Renal cortical epithelial cell (primary cell): ENCODE results near the gene CNOT8. TPM values are rescaled to one million over a fixed set of nuclear protein-coding genes. Genes with fewer than 3 reads are reported as not detected.
A peak's percentile ranks its signal among the peaks of the same experiment; 100 is the strongest.
"Not testable (repeated sequence)": the region's sequence is repeated elsewhere in the genome, so short reads cannot be mapped to it uniquely, and the experiment has no call there.

Experiments
- DNase-seq: peaks from one replicate; pipeline ENCODE4 v3.0.0-alpha.2; 2011; ENCODE audit warnings: low read depth
- total RNA-seq: library from RNA; depleted of rRNA; stranded (reverse); fragments of >200 nt; gene quantifications from 2 replicates; pipeline ENCODE4 v1.2.3, GENCODE V29; 2014

CNOT8 gene
- total RNA-seq, 1 donor from 2014 or later: 87.3 TPM

DNA sequence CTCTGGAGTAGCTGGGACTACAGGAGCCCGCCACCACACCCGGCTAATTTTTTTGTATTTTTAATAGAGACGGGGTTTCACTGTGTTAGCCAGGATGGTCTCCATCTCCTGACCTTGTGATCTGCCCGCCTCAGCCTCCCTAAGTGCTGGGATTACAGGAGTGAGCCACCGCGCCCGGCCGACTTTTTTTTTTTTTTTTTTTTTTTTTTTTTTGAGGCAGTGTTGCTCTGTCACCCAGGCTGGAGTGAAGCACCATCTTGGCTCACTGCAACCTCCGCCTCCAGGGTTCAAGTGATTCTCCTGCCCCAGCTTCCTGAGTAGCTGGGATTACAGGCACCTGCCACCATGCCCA lies 22.8 kb upstream of the CNOT8 start:
- not testable (repeated sequence) for DNase-seq

DNA sequence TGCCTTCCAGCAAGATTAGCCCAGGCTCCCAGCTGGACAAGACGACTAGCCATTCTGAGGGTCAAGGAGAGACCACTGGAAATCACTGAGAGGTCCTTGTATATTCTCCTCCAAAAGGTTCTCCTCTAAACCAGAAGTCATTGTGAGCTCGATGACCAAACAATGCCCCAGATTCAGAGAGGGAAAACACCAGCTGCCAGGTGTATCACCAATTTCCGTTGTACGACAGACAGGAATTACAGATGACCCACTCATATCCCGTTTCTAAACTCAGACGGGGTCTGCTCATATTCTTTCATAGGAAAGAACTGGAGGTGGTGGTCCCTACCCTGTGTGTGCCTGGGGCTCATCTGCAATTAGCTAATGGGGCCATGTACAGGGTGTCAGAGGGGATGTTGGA lies 22.2 kb upstream of the CNOT8 start:
- no peak for DNase-seq

DNA sequence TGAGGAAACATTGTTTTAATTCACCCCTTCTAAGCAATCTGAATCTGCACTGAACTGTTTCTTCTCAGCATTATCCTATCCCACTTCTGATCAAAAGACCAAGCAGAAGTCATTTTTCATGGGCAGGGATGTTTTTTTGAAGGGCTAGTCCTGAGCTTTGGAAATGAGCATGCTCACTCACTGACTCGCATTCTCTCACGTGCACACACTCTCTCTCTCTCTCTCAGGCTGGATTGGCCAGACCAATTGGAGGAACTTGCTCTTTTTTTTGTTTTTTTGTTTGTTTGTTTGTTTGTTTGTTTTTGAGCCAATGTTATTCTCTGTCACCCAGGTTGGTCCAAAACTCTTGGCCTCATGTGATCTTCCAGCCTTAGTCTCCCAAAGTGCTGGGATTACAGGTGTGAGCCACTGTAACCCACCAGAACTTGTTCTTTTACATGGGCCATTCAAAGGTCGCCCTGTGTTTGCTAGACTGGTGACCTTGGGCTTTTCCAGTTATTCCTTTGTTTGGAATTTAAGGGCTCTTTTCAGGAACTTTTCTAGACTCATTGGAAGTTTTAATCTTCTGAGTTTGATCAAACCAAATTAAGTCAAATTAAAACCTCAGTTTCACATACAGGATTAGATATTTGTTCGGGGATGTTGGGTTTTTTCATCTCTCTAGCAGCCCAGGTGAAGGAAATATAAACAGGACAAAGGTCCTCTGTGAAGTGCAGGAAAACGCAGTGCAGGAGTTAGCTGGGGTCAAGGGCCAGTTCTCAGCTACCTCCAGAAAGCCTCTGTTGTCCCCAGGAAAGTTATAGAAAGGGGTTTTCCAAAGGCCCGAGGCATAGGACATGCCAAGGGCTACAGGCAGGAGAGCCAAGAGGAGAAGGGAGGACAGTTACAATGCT lies 21.2 kb upstream of the CNOT8 start:
- DNase-seq: no peak

DNA sequence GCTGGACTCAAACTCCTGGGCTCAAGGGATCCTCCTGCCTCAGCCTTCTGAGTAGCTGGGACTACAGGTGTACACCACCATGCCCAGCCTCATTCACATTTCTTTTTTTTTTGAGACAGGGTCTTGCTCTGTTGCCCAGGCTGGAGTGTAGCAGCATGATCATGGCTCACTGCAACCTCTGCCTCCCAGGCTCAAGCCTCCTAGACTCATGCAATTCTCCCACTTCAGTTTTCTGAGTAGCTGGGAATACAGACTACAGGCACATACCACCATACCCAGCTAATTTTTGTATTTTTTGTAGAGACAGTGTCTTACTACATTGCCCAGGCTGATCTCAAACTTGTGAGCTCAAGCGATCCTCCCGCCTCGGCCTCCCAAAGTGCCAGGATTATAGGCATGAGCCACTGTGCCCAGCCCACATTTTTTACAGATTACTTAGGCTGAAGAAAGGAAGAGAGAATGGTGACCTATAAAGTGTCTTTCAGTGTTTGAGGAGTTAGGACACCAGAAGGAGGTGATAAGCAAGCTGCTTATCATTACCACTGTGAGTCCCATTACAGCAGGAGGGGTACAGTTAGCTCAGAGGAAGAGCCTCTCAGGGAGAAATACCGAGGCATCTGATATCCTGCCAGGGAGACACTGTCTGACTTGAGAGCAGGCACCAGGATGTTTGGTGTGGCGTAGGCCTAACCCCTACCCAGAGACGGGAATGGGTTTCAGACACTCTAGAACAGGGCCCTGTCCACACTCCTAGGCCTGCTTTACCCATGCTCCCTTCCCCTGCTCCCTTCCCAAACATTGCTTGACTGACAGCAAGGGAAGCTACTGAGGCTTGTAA lies 17.8 kb upstream of the CNOT8 start:
- no peak for DNase-seq

DNA sequence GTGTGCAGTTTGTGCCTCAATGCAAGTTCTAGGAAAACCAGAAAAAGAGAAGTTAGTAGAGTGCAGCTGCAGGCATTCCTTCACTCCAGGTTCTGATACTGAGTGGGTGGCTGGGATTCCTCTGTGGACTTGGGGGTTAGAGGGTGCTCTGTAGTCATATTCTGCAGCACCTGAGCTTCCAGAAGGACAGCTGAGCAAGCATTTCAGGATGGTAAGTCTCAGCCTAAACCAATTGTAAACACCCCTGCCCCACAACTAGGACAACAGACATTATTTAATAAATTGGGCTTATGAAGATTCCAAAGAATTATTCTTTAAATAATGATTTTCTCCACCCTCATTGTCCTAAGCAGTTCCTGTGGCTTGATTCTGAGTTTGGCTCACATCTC lies 17.2 kb upstream of the CNOT8 start:
- DNase-seq: no peak

DNA sequence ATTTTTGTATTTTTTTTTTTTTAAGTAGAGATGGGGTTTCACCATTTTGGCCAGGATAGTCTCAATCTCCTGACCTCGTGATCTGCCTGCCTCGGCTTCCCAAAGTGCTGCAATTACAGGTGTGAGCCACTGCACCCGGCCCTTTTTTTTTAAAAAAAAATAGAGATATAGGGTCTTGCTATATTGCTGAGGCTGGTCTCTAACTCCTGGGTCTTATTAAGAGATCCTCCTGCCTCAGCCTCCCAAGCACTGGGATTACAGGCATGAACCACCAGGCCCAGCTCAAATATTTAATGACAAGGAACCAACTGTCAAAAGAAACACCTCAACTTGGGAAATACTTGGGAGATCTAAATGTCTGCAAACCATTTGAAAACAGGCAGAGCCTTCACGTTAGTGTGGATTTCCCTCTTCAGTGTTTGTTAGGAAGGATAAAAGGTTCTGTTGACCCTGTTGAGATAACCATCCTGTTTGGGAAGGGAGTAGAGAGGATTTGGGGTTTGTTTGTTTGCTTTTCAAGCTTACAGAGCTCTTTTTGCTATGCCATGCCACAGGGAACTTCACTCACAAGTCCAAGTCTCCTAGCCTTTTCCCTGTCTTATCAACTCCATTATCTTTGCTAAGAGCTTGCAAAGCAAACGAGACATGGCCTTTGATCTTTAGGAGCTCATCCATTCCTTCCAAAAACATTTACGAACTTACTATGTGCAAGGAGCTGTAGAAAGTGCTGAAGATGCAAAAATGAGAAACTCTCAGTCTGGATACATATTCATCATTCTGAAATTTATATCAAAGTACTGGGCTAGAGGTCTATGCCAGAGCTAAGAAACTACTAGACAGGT lies 15.5 kb upstream of the CNOT8 start:
- DNase-seq: no peak

DNA sequence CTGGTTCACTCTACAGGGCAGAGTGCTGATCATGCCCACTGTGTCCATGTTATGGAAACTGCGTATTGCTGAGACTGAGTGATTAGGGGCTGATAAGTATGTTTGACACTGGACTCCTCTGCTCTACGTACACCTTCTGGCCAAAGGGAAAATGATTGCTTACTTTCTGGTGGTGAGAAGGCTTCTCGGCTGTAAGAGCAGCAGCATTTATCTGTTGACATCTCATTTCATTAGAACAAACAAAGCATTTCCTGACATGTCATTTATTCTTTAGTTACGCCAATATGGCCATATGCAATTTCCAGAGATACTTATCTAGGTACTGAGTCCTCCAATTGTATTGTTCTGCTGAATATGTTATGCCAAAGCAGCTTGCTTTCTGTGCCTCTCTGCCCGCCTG lies 13.6 kb upstream of the CNOT8 start:
- no peak for DNase-seq

DNA sequence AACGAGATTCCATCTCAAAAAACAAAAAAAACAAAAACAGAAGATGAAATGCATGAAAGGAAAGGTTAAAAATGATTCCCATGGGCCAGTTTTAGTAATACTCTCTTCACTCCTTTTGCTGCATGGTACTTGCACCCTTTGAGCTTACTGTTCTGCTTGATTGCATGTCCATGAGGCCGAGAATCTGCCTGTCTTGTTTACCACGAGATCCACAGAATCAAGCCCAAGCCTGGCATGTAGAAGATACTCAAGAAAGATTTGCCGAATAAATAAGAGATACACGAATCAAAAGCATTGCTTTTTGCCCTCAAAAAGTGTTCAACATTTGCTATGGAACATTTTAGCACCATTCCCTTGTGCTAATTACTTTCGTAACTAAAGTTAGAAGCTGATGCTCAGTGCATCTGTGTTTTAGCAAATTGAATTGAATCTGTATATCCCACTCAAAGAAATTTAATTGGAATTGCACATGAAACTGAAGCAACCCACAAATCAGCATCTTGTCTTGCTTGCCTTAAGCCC lies 9.1 kb upstream of the CNOT8 start:
- no peak for DNase-seq

DNA sequence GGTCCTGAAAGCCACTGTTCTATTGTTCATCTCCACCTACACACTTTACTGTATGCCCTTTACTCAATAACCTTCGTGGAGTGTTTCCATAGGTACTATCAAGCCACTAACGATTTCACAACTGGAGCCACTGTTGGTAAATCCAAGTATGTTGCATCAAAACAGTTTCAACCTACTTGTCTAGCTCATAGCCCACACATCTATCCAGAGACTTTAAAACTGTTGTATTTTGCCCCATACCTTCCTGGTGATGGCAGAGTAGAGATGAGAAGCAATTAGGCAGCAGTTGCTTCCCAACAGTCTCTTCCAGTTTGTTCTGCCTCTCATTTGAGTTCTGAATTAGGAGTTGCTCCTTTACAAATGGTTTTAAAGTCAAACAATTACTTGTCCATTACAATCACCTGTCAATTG lies 8.6 kb upstream of the CNOT8 start:
- DNase-seq: no peak

DNA sequence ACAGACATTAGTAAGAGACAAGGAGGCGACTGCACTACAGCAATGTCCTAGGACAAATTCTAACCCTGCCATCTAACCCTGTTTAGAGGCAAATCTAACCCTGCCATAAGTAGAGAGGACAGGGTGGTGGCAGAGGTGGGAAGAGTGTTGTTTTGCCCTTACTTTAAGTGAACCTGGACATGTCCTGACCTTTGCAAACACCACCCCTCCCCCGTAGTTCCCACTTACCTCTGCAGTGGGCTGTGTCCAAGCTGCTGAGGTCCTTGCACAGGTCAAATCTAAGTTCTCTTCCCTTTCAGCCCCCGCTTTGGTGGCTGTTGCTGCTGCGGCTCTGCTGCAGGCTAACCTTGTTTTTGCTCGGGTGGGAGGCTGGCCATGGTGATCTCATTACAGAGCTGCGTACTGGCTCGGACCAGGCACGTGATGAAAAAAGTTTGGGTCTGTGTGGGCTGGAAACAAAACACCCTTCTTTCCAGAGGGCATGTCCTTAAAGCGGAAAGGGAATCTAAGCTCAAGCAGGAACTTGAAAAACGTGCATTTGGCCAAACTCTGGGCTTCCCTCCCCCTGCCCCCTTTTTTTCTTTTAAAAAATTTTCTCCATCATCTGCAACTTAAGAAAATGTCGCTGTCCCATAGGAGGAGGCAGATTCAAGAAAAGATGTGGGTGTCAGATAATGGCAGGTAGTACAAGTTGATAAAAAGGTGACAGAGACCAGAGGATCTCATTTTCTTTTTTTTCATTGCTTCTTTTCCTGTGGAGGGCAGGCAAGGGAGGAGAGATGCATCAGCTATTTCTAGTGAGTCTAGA lies 8.0 kb upstream of the CNOT8 start, which contains the start of gene FAXDC2:
Gene FAXDC2, minus strand, starts transcription at position 349 of the 808 bp plus-strand sequence. CDS start 12,425 bp downstream, outside the sequence.
- DNase-seq: peak; percentile 69

DNA sequence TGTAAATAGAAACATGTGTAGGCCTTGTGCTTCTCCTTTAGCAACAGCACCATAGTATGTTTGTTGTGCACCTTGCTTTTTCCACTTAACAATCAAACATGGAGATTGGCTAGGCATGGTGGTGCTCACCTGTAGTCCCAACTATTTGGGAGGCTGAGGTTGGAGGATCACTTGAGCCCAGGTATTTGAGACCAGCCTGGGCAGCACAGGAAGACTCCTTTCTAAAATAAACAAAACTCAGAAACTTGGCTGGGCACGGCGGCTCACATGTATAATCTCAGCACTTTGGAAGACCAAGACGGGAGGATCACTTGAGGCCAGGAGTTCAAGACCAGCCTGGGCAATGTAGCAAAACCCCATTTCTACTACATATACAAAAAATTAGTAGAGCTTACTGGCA lies 7.1 kb upstream of the CNOT8 start:
- no peak for DNase-seq

DNA sequence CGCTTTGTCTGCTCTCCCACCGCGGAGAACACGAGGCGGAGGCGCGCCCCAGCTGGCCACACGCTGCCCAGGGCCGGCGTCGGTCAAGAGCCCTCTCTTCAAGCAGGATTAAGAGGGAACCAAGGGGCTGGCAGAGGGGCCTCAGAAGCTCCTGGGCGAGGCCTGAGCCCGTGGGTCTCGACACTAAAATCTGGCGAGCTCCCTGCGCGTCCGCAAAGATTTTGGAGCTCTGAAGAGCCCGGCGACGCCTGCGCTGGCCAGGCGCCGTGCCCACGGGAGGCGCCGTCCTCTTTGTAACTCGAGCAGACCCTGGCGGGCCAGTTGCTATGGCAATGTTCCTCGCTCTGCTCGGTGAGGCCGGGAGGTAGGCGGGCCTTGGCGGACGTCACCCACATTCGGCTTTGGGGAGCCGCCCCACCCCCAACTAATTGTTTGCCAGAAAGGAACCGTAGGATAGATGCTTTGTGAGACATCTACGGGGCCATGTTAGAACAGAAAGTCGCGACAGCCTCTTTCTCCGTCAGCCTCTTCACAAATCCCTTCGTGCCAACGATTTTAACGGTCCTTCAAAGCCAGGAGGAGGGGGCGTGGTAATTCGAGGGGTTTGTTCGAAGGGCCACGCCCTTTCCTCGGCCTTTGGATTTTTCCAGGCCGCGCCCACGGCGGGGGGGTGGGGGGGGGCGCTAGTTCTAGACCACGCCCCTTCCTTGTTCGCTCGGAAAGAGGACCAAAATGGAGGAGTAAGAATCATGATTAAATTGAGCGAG lies 714 bp upstream of the CNOT8 start:
- DNase-seq: peak; percentile 90

DNA sequence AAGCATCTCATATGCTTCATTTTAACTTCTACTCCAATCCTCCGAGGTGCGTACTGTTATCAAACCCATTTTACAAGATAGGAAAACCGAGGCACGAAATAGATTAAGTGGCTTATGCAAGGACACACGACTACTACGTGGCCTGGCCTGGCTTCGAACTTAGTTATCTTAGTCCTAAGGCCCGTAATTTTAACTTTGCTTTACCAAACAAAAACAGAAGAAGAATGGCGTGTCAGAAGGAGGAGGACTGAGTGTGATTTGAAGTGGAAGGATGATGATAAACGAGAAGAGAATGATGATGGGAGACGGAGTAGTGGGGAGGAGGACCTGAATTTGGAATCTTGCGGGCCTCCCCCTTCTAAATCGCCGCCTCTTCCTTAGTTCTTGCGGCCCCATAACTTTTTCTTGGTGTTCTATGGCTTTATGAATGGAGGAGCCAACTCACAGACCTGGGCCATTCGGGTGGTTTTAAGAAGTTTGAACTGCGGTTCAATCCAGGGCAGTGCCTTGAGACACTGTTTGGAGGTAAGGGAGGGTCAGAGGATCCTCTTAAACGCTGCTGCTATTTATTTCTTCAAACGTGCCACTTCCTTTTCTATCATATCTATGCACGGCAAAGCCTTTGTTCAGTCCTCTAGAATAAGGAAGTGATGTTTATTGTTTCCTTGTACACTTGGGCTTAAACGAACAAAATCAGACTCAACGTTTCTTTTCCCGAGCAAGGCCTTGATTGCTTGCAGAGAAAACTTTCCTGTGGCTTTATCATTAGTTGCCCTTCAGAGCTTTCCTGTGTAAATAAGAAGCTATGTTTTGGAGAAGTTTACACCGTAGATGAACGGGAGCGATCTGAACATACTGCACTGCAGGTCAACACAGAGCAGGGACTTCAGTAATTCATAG lies 795 bp downstream of the CNOT8 start:
- no peak for DNase-seq

DNA sequence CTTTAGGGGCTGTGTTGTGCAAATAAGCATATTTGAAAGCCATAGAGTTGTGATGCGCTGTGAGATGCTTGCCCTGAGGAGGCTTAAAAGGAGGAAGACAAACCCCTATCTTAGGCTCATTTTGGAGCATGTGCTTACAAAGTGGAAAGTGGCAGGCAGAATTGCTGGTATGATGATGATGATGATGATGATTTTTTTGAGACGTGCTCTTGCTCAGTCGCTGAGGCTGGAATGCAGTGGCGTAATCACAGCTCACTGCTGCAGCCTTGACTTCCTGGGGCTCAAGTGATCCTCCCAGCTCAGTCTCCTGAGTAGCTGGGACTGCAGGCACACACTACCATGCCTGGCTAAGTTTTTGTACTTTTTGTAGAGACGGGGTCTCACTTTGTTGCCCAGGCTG lies 1.7 kb downstream of the CNOT8 start:
- peak; percentile 58 for DNase-seq

DNA sequence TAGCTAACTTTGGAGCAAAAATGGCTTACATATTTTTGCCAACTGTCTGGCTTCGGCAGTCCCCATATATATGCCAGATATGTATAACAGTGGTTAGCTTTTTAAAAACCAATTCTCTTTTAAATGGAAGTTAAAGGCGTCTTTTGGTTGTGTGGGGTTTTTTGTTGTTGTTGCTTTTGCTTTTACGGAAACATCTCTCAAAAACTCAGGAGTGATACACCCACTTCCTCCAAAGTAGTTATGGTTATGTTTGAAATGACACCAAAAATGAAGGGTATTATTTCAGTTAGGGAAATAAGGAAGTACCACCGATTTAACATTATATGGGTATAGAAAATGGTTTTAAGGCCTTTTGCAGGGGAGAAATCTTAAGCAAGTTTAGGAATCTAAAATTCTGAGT lies 2.3 kb downstream of the CNOT8 start:
- DNase-seq: no peak

DNA sequence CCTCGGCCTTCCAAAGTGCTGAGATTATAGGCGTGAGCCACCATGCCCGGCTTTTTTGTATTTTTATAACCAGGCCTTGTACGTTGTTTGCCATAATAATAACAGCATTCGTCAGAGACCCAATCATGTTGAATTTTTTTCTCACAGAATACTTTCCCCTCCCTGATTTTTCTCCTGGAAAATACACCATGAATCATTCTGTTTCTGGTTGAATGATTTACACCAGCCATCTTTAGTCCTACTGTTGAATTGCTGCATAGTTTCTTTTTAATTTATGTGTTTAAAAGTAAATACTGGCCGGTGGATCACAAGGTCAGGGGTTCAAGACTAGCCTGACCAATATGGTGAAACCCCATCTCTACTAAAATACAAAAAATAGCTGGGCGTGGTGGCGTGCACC lies 3.5 kb downstream of the CNOT8 start:
- DNase-seq: peak; percentile 72

DNA sequence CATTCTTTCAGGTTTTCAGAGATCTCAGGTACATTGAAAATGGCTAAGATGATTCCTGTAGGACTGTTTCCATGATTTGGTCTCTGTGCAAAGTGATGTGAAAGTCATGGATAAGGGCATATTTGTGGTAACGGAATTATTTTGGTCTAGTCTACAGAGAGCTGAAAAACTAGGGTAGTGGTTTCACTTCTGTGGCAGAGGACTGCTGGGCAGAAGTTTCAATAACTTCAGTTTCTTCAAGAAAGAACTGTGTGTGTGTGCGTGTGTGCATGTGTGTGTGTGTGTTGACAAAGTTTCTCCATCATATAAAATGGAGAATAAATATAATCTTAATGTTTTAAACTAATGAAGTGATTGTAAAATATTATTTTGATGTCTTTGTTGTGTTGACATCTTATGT lies 4.3 kb downstream of the CNOT8 start:
- DNase-seq: no peak

DNA sequence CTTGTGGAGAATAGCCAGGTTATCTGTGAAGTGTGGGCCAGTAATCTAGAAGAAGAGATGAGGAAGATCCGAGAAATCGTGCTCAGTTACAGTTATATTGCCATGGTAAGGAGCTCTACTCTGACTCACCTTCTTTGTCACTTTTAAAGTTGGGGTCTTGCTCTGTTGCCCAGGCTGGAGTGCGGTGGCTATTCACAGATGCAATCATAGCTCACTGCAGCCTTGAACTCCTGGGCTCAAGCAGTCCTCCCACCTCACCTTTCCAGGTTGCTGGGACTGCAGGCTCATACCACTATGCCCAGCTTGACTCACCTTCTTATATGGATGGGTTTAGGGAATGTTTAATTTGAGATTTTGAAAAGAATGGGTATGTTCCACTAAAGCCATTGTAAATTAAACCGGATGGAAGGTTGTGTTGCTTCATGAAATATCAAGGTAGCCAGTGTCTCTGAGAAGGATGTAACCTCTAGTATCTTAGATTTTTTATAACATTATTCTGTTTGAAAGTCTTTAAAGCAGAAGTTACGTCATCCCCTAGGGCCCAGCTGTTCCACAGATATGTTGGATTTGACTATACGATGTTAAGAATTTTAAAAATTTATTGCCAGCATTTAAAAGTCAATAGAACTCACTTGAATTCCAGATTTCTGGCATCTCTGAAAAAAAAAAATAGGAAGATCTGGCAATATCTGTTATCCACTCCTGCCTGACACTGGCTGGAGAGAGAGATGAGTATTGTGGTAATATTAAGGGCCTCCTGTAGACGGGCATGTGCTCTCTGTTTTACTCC lies 5.1 kb downstream of the CNOT8 start:
- no peak for DNase-seq
